Smooth muscle cell (in vitro differentiated cells): ENCODE measurements around the gene NEUROG1. TPM values are rescaled to one million over a fixed set of nuclear protein-coding genes. Genes with fewer than 3 reads are reported as not detected.

Source experiments
- DNase-seq: peaks from one replicate; lab custom pipeline; 2025; ENCODE audit not compliant: unreplicated experiment; lab: John Stamatoyannopoulos, UW
- H2AFZ ChIP-seq: fragments of 200-600 bp; sonication (generic); 2 replicates; pipeline ENCODE4 v1.6.0; 2016; ENCODE audit warnings: antibody characterized with exemption, low read depth, mild to moderate bottlenecking
- H3F3A ChIP-seq: fragments of 200-600 bp; sonication (generic); 2 replicates; pipeline ENCODE4 v1.6.0; 2017; ENCODE audit warnings: antibody characterized with exemption, low read depth
- H3K27ac ChIP-seq: fragments of 200-600 bp; sonication (generic); 2 replicates; pipeline ENCODE4 v1.5.1; 2016; ENCODE audit warnings: low read depth, mild to moderate bottlenecking
- H3K27me3 ChIP-seq: fragments of 200-600 bp; sonication (generic); 2 replicates; pipeline ENCODE4 v1.6.1; 2016; ENCODE audit warnings: low read depth, mild to moderate bottlenecking
- H3K36me3 ChIP-seq: fragments of 200-600 bp; sonication (generic); 2 replicates; pipeline ENCODE4 v1.5.1; 2016; ENCODE audit warnings: low read depth
- H3K4me1 ChIP-seq: fragments of 200-600 bp; sonication (generic); 2 replicates; pipeline ENCODE4 v1.5.1; 2016; ENCODE audit warnings: low read depth
- H3K4me2 ChIP-seq: fragments of 200-600 bp; sonication (generic); 2 replicates; pipeline ENCODE4 v1.6.0; 2016; ENCODE audit warnings: mild to moderate bottlenecking
- H3K4me3 ChIP-seq: fragments of 200-600 bp; sonication (generic); 2 replicates; pipeline ENCODE4 v1.5.1; 2016; ENCODE audit warnings: mild to moderate bottlenecking
- H3K79me2 ChIP-seq: fragments of 200-600 bp; sonication (generic); 2 replicates; pipeline ENCODE4 v1.6.0; 2016; ENCODE audit warnings: low read depth, mild to moderate bottlenecking
- H3K9ac ChIP-seq: fragments of 200-600 bp; sonication (generic); 2 replicates; pipeline ENCODE4 v1.6.0; 2016; ENCODE audit warnings: low read depth
- H3K9me3 ChIP-seq: fragments of 200-600 bp; sonication (generic); replicated peaks from 2 replicates; pipeline ENCODE4 v1.5.1; 2016; ENCODE audit warnings: low read depth
- H4K20me1 ChIP-seq: fragments of 200-600 bp; sonication (generic); 2 replicates; pipeline ENCODE4 v1.6.0; 2016; ENCODE audit warnings: low read depth
- CTCF ChIP-seq: fragments of 200-600 bp; sonication (generic); IDR thresholded peaks from 2 replicates; pipeline ENCODE4 v1.5.1; 2017; ENCODE audit warnings: borderline replicate concordance, mild to moderate bottlenecking, antibody characterized with exemption; ENCODE audit not compliant: insufficient read depth, poor library complexity, severe bottlenecking
- WGBS: methylation state at CpG from one replicate; pipeline ENCODE4 v1.1.7; 2016; ENCODE audit warnings: low lambda C conversion rate; 5-methylcytosine and 5-hydroxymethylcytosine counted together
- polyA plus RNA-seq: library from polyadenylated mRNA; unstranded; fragments of >200 nt; fragmentation: Nextera tagmentation; extraction: Ambion mirVana; gene quantifications from 2 replicates; pipeline ENCODE4 v1.2.1, GENCODE V29; 2016
- total RNA-seq: library from RNA; depleted of rRNA; stranded (reverse); fragments of >200 nt; gene quantifications from 2 replicates; pipeline ENCODE4 v1.2.3, GENCODE V29; 2014

NEUROG1 gene
- total and polyA plus RNA-seq, 2 experiments from 2014 or later, result not detected

- Histone ChIP-seq H4K20me1 (no peaks in the 10 kb centered on the region), H3F3A (peaks cover 11% of the 10 kb centered on the region), H3K36me3 (no peaks in the 10 kb centered on the region), H3K27me3 (peaks cover 60% of the 10 kb centered on the region), H2AFZ (peak overlapping the region; percentile 82), H3K79me2 (no peaks in the 10 kb centered on the region), H3K27ac (no peak overlapping the region), H3K4me1 (peaks cover 39% of the 10 kb centered on the region), H3K9me3 (no peaks in the 10 kb centered on the region), H3K9ac (no peak overlapping the region), H3K4me3 (peak overlapping the region; percentile 53), H3K4me2 (peak overlapping the region; percentile 87)
- no peak for TF ChIP-seq CTCF
- DNase-seq, result no peak
- WGBS, result 1% methylated on average over 34 of the region's 44 CpGs
Measured at GRCh38 chr5:135488727-135489465, 46.9 kb downstream of the NEUROG1 start.

- no peak for DNase-seq
- Histone ChIP-seq H3K27ac (no peak overlapping the region), H3K4me1 (peaks cover 34% of the 10 kb centered on the region), H3K4me2 (peak overlapping the region; percentile 87), H2AFZ (no peak overlapping the region), H4K20me1 (no peaks in the 10 kb centered on the region), H3F3A (peaks cover 7% of the 10 kb centered on the region), H3K4me3 (peak overlapping the region; percentile 53), H3K36me3 (no peaks in the 10 kb centered on the region), H3K9me3 (no peaks in the 10 kb centered on the region), H3K79me2 (no peaks in the 10 kb centered on the region), H3K9ac (no peak overlapping the region), H3K27me3 (peaks cover 61% of the 10 kb centered on the region)
- WGBS, result 36% methylated on average over 11 of the region's 11 CpGs
- no peak for TF ChIP-seq CTCF
Measured at GRCh38 chr5:135487839-135488514, 47.8 kb downstream of the NEUROG1 start.

- TF ChIP-seq CTCF, result no peak
- H3K4me1 ChIP-seq, result peaks cover 34% of the 10 kb centered on the region
- no peaks in the 10 kb centered on the region for H4K20me1 ChIP-seq
- no peak overlapping the region for H2AFZ ChIP-seq
- no peak for DNase-seq
- no peak overlapping the region for H3K9ac ChIP-seq
- no peak overlapping the region for H3K27ac ChIP-seq
- H3K4me3 ChIP-seq, result no peak overlapping the region
- H3K79me2 ChIP-seq, result no peaks in the 10 kb centered on the region
- WGBS, result 33% methylated on average over 1 of the region's 1 CpG
- H3K27me3 ChIP-seq, result peaks cover 53% of the 10 kb centered on the region
- H3K36me3 ChIP-seq, result no peaks in the 10 kb centered on the region
- H3F3A ChIP-seq, result peaks cover 7% of the 10 kb centered on the region
- no peak overlapping the region for H3K4me2 ChIP-seq
- H3K9me3 ChIP-seq, result no peaks in the 10 kb centered on the region
Measured at GRCh38 chr5:135487037-135487395, 48.7 kb downstream of the NEUROG1 start.
